Liver (tissue), 9 donors: ENCODE data around the gene MICAL2. TPM values are rescaled to one million over a fixed set of nuclear protein-coding genes. Genes with fewer than 3 reads are reported as not detected.

ENCODE experiments used
- DNase-seq: peaks from one replicate; pipeline ENCODE4 v3.0.0-alpha.2; 2017; ENCODE audit warnings: low spot score
- H3K27ac ChIP-seq, 2 donors: one replicate each; pipeline ENCODE4 v1.7.0; 2013; ENCODE audit warnings: inconsistent platforms in 2 of 2, low read length in 2 of 2, control low read depth in 1 of 2, low read depth in 1 of 2, mild to moderate bottlenecking in 1 of 2
- H3K27me3 ChIP-seq, 4 donors: one replicate each; pipeline versions ENCODE4 v1.6.1 to v1.7.0; 2013; ENCODE audit warnings: low read length in 3 of 4, inconsistent platforms in 1 of 4, mild to moderate bottlenecking in 1 of 4, moderate library complexity in 1 of 4; ENCODE audit not compliant: control insufficient read depth in 4 of 4, insufficient read depth in 4 of 4
- H3K36me3 ChIP-seq, 4 donors: one replicate each; pipeline versions ENCODE4 v1.6.1 to v1.7.0; 2013; ENCODE audit warnings: low read length in 3 of 4, mild to moderate bottlenecking in 3 of 4, low read depth in 1 of 4, moderate library complexity in 1 of 4; ENCODE audit not compliant: control insufficient read depth in 4 of 4, insufficient read depth in 3 of 4
- H3K4me1 ChIP-seq, 4 donors: one replicate each; pipeline versions ENCODE4 v1.6.1 to v1.7.0; 2013; ENCODE audit warnings: low read length in 3 of 4, mild to moderate bottlenecking in 3 of 4, moderate library complexity in 1 of 4; ENCODE audit not compliant: control insufficient read depth in 4 of 4, insufficient read depth in 4 of 4
- H3K4me3 ChIP-seq, 3 donors: one replicate each; pipeline versions ENCODE4 v1.6.1 to v1.7.0; 2013; ENCODE audit warnings: low read length in 3 of 3, control low read depth in 1 of 3, low read depth in 1 of 3, mild to moderate bottlenecking in 1 of 3
- H3K9ac ChIP-seq, 2 donors: one replicate each; pipeline ENCODE4 v1.7.0; 2013; ENCODE audit warnings: low read length in 2 of 2, mild to moderate bottlenecking in 2 of 2, moderate library complexity in 2 of 2, control low read depth in 1 of 2, low read depth in 1 of 2
- H3K9me3 ChIP-seq, 4 donors: one replicate each; pipeline versions ENCODE4 v1.6.1 to v1.7.0; 2013; ENCODE audit warnings: low read length in 3 of 4; ENCODE audit not compliant: control insufficient read depth in 4 of 4
- CTCF ChIP-seq: fragments of 150-350 bp; IDR thresholded peaks from 2 replicates; pipeline ENCODE4 v1.5.1; 2017; ENCODE audit warnings: improper control_type of control experiment, low read depth, low read length; ENCODE audit not compliant: missing input control
- EGR1 ChIP-seq, 2 donors: IDR thresholded peaks; 2 replicates each; pipeline ENCODE4 v1.6.1; 2016 to 2018; ENCODE audit warnings: antibody characterized with exemption in 2 of 2, low read depth in 2 of 2
- FOXA1 ChIP-seq: IDR thresholded peaks from 2 replicates; pipeline ENCODE4 v1.6.1; 2016; ENCODE audit warnings: antibody characterized with exemption
- FOXA2 ChIP-seq: IDR thresholded peaks from 2 replicates; pipeline ENCODE4 v1.6.1; 2016; ENCODE audit warnings: antibody characterized with exemption
- GABPA ChIP-seq, 2 donors: IDR thresholded peaks in 1 of 2; conservative IDR thresholded peaks in 1 of 2; 2 replicates each; pipeline ENCODE4 v1.6.1; 2016; ENCODE audit warnings: antibody characterized with exemption in 2 of 2, mild to moderate bottlenecking in 1 of 2, moderate library complexity in 1 of 2
- HNF4A ChIP-seq, 2 donors: conservative IDR thresholded peaks; 2 replicates each; pipeline ENCODE4 v1.6.1; 2016; ENCODE audit warnings: antibody characterized with exemption in 2 of 2, mild to moderate bottlenecking in 2 of 2
- HNF4G ChIP-seq: IDR thresholded peaks from 2 replicates; pipeline ENCODE4 v1.6.1; 2016; ENCODE audit warnings: antibody characterized with exemption
- JUND ChIP-seq, 2 donors: IDR thresholded peaks; 2 replicates each; pipeline ENCODE4 v1.6.1; 2016; ENCODE audit warnings: antibody characterized with exemption in 2 of 2
- NR2F2 ChIP-seq: IDR thresholded peaks from 2 replicates; pipeline ENCODE4 v1.6.1; 2016; ENCODE audit warnings: antibody characterized with exemption
- RAD21 ChIP-seq, 2 donors: IDR thresholded peaks; 2 replicates each; pipeline ENCODE4 v1.6.1; 2016; ENCODE audit warnings: antibody characterized with exemption in 2 of 2, mild to moderate bottlenecking in 2 of 2
- RXRA ChIP-seq, 2 donors: IDR thresholded peaks; 2 replicates each; pipeline ENCODE4 v1.6.1; 2017 to 2018; ENCODE audit warnings: antibody characterized with exemption in 2 of 2, mild to moderate bottlenecking in 1 of 2
- SP1 ChIP-seq: IDR thresholded peaks from 2 replicates; pipeline ENCODE4 v1.6.1; 2018; ENCODE audit warnings: antibody characterized with exemption, mild to moderate bottlenecking
- TAF1 ChIP-seq: conservative IDR thresholded peaks from 2 replicates; pipeline ENCODE4 v1.6.1; 2016; ENCODE audit warnings: antibody characterized with exemption, mild to moderate bottlenecking
- YY1 ChIP-seq: IDR thresholded peaks from 2 replicates; pipeline ENCODE4 v1.6.1; 2016; ENCODE audit warnings: antibody characterized with exemption, mild to moderate bottlenecking
- WGBS: extraction: QIAGEN DNeasy Blood & Tissue Kit; methylation state at CpG from one replicate; pipeline ENCODE4 v1.1.7; 2013; 5-methylcytosine and 5-hydroxymethylcytosine counted together
- polyA plus RNA-seq, 2 donors: library from polyadenylated mRNA; stranded (reverse) in 1 of 2; unstranded in 1 of 2; fragments of 200-250 nt in 1 of 2; fragments of >200 nt in 1 of 2; fragmentation: Nextera tagmentation in 1 of 2; extraction: Ambion mirVana in 1 of 2; gene quantifications; one replicate each; pipeline versions ENCODE4 v1.2.1 to v1.2.3, GENCODE V29; 2013 to 2015
- total RNA-seq, 2 donors: library from RNA; depleted of rRNA; stranded (reverse); fragments of >200 nt; gene quantifications; one replicate each; pipeline ENCODE4 v1.2.3, GENCODE V29; 2014
- TF ChIP-seq, protein P1 (sequence below): IDR thresholded peaks from 2 replicates; pipeline ENCODE4 v1.6.1; 2016; ENCODE audit warnings: antibody characterized with exemption
- TF ChIP-seq, protein P2 (sequence below): IDR thresholded peaks from 2 replicates; pipeline ENCODE4 v1.6.1; 2016; ENCODE audit warnings: antibody characterized with exemption, mild to moderate bottlenecking
- TF ChIP-seq, protein P3 (sequence below): IDR thresholded peaks from 2 replicates; pipeline ENCODE4 v1.6.1; 2016; ENCODE audit warnings: antibody characterized with exemption
- TF ChIP-seq, protein P4 (sequence below): IDR thresholded peaks from 2 replicates; pipeline ENCODE4 v1.6.1; 2016; ENCODE audit warnings: antibody characterized with exemption
- donor health status: healthy.
- donor health status: healthy.
- donor health status: healthy.
- donor health status: healthy.
- donor health status: healthy.

Gene MICAL2
- total and polyA plus RNA-seq, 4 donors: 17.5 to 113 (median 42.9) TPM

- H3K4me1 ChIP-seq: peaks cover 0 to 5% (median 2%) of the 10 kb centered on the region in 4 donors
- TF ChIP-seq CTCF: no peak
- no peak for TF ChIP-seq HNF4A (conservative IDR thresholded peaks at IDR 0.05)
- TF ChIP-seq EGR1 (IDR thresholded peaks at IDR 0.05; ENCODE audit: low read depth in 2 of 2): no peak
- no peak for TF ChIP-seq JUND (IDR thresholded peaks at IDR 0.05)
- H3K4me3 ChIP-seq: no peak overlapping the region
- H3K9ac ChIP-seq: no peak overlapping the region
- H3K9me3 ChIP-seq: no peaks in the 10 kb centered on the region
- H3K27ac ChIP-seq: no peak overlapping the region
- 70% methylated on average over 12 of the region's 12 CpGs for WGBS
- no peaks in the 10 kb centered on the region for H3K27me3 ChIP-seq
- no peaks in the 10 kb centered on the region for H3K36me3 ChIP-seq
- no peak for DNase-seq
Measured at GRCh38 chr11:12269446-12270214, 159.2 kb downstream of the MICAL2 start.

DNA sequence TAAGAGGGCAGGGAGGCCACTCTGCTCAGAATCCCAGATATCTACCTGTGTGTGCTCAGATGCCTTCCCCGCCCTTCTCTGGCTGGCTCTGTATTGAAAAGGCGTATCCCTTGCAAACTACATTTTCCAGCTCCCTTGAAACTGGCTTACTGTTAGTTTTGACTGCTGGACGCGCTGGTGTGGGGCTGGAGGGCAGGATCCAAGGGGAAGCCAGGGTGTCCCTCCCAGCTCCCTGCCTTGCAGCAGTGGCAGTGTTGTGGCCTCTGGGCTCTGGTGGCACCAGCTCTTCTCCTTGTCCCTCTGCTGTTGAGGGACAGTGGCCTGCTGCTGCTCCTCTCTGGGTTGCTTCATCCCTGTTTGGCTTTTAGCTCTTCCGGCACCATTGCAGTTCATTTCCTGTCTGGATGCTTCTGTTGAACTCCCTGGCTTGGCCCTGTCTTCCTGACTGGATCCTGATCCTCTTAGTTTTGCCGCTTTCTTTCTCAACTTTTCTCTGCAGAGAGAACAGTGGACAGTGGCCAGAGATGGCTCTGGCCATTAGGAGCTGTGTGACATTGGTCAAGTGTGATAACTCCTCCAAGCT, 159.9 kb downstream of the MICAL2 start:
- no peak for TF ChIP-seq YY1
- TF ChIP-seq GABPA (IDR thresholded peaks at IDR 0.05 in 1 of 2, conservative IDR thresholded peaks at IDR 0.05 in 1 of 2): no peak
- TF ChIP-seq, protein P1, sequence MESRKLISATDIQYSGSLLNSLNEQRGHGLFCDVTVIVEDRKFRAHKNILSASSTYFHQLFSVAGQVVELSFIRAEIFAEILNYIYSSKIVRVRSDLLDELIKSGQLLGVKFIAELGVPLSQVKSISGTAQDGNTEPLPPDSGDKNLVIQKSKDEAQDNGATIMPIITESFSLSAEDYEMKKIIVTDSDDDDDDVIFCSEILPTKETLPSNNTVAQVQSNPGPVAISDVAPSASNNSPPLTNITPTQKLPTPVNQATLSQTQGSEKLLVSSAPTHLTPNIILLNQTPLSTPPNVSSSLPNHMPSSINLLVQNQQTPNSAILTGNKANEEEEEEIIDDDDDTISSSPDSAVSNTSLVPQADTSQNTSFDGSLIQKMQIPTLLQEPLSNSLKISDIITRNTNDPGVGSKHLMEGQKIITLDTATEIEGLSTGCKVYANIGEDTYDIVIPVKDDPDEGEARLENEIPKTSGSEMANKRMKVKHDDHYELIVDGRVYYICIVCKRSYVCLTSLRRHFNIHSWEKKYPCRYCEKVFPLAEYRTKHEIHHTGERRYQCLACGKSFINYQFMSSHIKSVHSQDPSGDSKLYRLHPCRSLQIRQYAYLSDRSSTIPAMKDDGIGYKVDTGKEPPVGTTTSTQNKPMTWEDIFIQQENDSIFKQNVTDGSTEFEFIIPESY: no peak
- TF ChIP-seq FOXA1: no peak
- no peak for TF ChIP-seq EGR1 (IDR thresholded peaks at IDR 0.05; ENCODE audit: low read depth in 2 of 2)
- TF ChIP-seq HNF4G: no peak
- TF ChIP-seq CTCF: no peak
- TF ChIP-seq HNF4A (conservative IDR thresholded peaks at IDR 0.05): no peak
- no peak for TF ChIP-seq RAD21 (IDR thresholded peaks at IDR 0.05)
- TF ChIP-seq, protein P2, sequence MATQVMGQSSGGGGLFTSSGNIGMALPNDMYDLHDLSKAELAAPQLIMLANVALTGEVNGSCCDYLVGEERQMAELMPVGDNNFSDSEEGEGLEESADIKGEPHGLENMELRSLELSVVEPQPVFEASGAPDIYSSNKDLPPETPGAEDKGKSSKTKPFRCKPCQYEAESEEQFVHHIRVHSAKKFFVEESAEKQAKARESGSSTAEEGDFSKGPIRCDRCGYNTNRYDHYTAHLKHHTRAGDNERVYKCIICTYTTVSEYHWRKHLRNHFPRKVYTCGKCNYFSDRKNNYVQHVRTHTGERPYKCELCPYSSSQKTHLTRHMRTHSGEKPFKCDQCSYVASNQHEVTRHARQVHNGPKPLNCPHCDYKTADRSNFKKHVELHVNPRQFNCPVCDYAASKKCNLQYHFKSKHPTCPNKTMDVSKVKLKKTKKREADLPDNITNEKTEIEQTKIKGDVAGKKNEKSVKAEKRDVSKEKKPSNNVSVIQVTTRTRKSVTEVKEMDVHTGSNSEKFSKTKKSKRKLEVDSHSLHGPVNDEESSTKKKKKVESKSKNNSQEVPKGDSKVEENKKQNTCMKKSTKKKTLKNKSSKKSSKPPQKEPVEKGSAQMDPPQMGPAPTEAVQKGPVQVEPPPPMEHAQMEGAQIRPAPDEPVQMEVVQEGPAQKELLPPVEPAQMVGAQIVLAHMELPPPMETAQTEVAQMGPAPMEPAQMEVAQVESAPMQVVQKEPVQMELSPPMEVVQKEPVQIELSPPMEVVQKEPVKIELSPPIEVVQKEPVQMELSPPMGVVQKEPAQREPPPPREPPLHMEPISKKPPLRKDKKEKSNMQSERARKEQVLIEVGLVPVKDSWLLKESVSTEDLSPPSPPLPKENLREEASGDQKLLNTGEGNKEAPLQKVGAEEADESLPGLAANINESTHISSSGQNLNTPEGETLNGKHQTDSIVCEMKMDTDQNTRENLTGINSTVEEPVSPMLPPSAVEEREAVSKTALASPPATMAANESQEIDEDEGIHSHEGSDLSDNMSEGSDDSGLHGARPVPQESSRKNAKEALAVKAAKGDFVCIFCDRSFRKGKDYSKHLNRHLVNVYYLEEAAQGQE: no peak
- TF ChIP-seq RXRA (IDR thresholded peaks at IDR 0.05): no peak
- TF ChIP-seq SP1: no peak
- no peak for TF ChIP-seq TAF1
- TF ChIP-seq, protein P3, sequence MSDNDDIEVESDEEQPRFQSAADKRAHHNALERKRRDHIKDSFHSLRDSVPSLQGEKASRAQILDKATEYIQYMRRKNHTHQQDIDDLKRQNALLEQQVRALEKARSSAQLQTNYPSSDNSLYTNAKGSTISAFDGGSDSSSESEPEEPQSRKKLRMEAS: no peak
- no peak for TF ChIP-seq FOXA2
- TF ChIP-seq, protein P4, sequence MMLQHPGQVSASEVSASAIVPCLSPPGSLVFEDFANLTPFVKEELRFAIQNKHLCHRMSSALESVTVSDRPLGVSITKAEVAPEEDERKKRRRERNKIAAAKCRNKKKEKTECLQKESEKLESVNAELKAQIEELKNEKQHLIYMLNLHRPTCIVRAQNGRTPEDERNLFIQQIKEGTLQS: no peak
- TF ChIP-seq JUND (IDR thresholded peaks at IDR 0.05): no peak
- TF ChIP-seq NR2F2: no peak
- Histone ChIP-seq H3K4me3 (no peak overlapping the region), H3K4me1 (peaks cover 0 to 5% (median 2%) of the 10 kb centered on the region in 4 donors), H3K36me3 (no peaks in the 10 kb centered on the region), H3K9ac (no peak overlapping the region), H3K9me3 (no peaks in the 10 kb centered on the region), H3K27ac (no peak overlapping the region), H3K27me3 (no peaks in the 10 kb centered on the region)
- no peak for DNase-seq
- 89% methylated on average over 6 of the region's 6 CpGs for WGBS
